IMR-90 (cell line): ENCODE results near the gene GLIPR1L2. TPM values are rescaled to one million over a fixed set of nuclear protein-coding genes. Genes with fewer than 3 reads are reported as not detected.
A peak's percentile ranks its signal among the peaks of the same experiment; 100 is the strongest.

ENCODE experiments used
- ATAC-seq: fragments of 200-7000 bp; cut with Tn5 transposase; 2 replicates; pipeline ENCODE4 v1.9.1; 2020; ENCODE audit warnings: low read depth, mild to moderate bottlenecking, moderate library complexity
- BruUV-seq: library from RNA; stranded (reverse); fragments of 400-500 nt; replicated peaks from 2 replicates; lab custom pipeline; 2021; lab: Mats Ljungman, UMichigan
- CTCF ChIA-PET: fragments of 300-600 bp; formaldehyde crosslinking; extraction: SDS; loops from one replicate; lab custom pipeline; 2021; ENCODE audit warnings: antibody characterized with exemption; lab: Yijun Ruan, JAX
- POLR2A ChIA-PET: fragments of 300-600 bp; sonication (Branson Sonifier 250); formaldehyde crosslinking; loops from one replicate; lab custom pipeline; 2022; ENCODE audit warnings: antibody characterized with exemption; ENCODE audit not compliant: unreplicated experiment; lab: Charles Lee
- DNase-seq: peaks from one replicate; pipeline ENCODE4 v3.0.0; 2013
- H2AFZ ChIP-seq: replicated peaks from 2 replicates; pipeline ENCODE3; 2013; ENCODE audit warnings: low read length, mild to moderate bottlenecking; ENCODE audit not compliant: poor library complexity
- H2AK5ac ChIP-seq: 2 replicates; pipeline ENCODE4 v1.6.1; 2013; ENCODE audit warnings: low read depth, low read length, inconsistent platforms
- H2AK9ac ChIP-seq: replicated peaks from 2 replicates; pipeline ENCODE3; 2013; ENCODE audit warnings: mild to moderate bottlenecking, low read depth, low read length, moderate library complexity; ENCODE audit not compliant: poor library complexity
- H2BK120ac ChIP-seq: 2 replicates; pipeline ENCODE4 v1.6.1; 2013; ENCODE audit warnings: low read depth, low read length, inconsistent platforms
- H2BK15ac ChIP-seq: 3 replicates; pipeline ENCODE4 v1.6.1; 2013; ENCODE audit warnings: low read depth, low read length, inconsistent platforms
- H2BK20ac ChIP-seq: 2 replicates; pipeline ENCODE4 v1.6.1; 2013; ENCODE audit warnings: low read depth, mild to moderate bottlenecking, inconsistent platforms, low read length, moderate library complexity
- H2BK5ac ChIP-seq: 2 replicates; pipeline ENCODE4 v1.6.1; 2013; ENCODE audit warnings: mild to moderate bottlenecking, low read depth, low read length, inconsistent platforms; ENCODE audit not compliant: poor library complexity, severe bottlenecking
- H3K14ac ChIP-seq: replicated peaks from 2 replicates; pipeline ENCODE4 v1.6.1; 2013; ENCODE audit warnings: low read depth, low read length, inconsistent platforms
- H3K18ac ChIP-seq: 2 replicates; pipeline ENCODE4 v1.6.1; 2013; ENCODE audit warnings: low read depth, low read length, control low read depth
- H3K23ac ChIP-seq: 2 replicates; pipeline ENCODE4 v1.6.1; 2013; ENCODE audit warnings: low read depth, low read length, inconsistent platforms
- H3K27ac ChIP-seq: 2 replicates; pipeline ENCODE4 v1.5.1; 2013; ENCODE audit warnings: mild to moderate bottlenecking, control low read depth, low read length; ENCODE audit not compliant: insufficient read depth
- H3K27me3 ChIP-seq: 2 replicates; pipeline ENCODE4 v1.6.1; 2013; ENCODE audit warnings: low read length; ENCODE audit not compliant: control insufficient read depth, insufficient read depth
- H3K36me3 ChIP-seq: 2 replicates; pipeline ENCODE4 v1.6.1; 2013; ENCODE audit warnings: low read length, mixed read lengths; ENCODE audit not compliant: control insufficient read depth, insufficient read depth
- H3K4ac ChIP-seq: 2 replicates; pipeline ENCODE4 v1.6.1; 2013; ENCODE audit warnings: low read depth, low read length, inconsistent platforms
- H3K4me1 ChIP-seq: 2 replicates; pipeline ENCODE4 v1.6.1; 2013; ENCODE audit warnings: low read length, mixed read lengths; ENCODE audit not compliant: control insufficient read depth, insufficient read depth
- H3K4me2 ChIP-seq: 2 replicates; pipeline ENCODE4 v1.6.1; 2013; ENCODE audit warnings: low read depth, mild to moderate bottlenecking, control low read depth, low read length, moderate library complexity
- H3K4me3 ChIP-seq: 2 replicates; pipeline ENCODE4 v1.5.1; 2013; ENCODE audit warnings: low read depth, mild to moderate bottlenecking, control low read depth, low read length, moderate library complexity; ENCODE audit not compliant: insufficient read depth
- H3K56ac ChIP-seq: 2 replicates; pipeline ENCODE4 v1.6.1; 2013; ENCODE audit warnings: low read length, inconsistent platforms; ENCODE audit not compliant: insufficient read depth; ENCODE audit errors: extremely low read depth
- H3K79me1 ChIP-seq, 2 experiments: 2 replicates each; pipeline ENCODE4 v1.6.1; 2013; ENCODE audit warnings: low read length in 2 of 2, inconsistent platforms in 1 of 2, low read depth in 1 of 2
- H3K9ac ChIP-seq: 2 replicates; pipeline ENCODE4 v1.6.1; 2013; ENCODE audit warnings: low read depth, low read length, control low read depth
- H3K9me1 ChIP-seq: 2 replicates; pipeline ENCODE4 v1.6.1; 2013; ENCODE audit warnings: low read length, inconsistent platforms; ENCODE audit not compliant: insufficient read depth
- H3K9me3 ChIP-seq: 2 replicates; pipeline ENCODE4 v1.6.1; 2013; ENCODE audit warnings: low read length; ENCODE audit not compliant: control insufficient read depth, insufficient read depth
- H4K20me1 ChIP-seq: 2 replicates; pipeline ENCODE4 v1.6.1; 2013; ENCODE audit warnings: low read length, inconsistent platforms; ENCODE audit not compliant: insufficient read depth
- H4K5ac ChIP-seq: 2 replicates; pipeline ENCODE4 v1.6.1; 2013; ENCODE audit warnings: mild to moderate bottlenecking, low read depth, low read length, control low read depth
- H4K8ac ChIP-seq, 2 experiments: 2 replicates each; pipeline ENCODE4 v1.6.1; 2013; ENCODE audit warnings: low read depth in 2 of 2, low read length in 2 of 2, control low read depth in 1 of 2, inconsistent platforms in 1 of 2
- H4K91ac ChIP-seq: 2 replicates; pipeline ENCODE4 v1.6.1; 2013; ENCODE audit warnings: low read depth, low read length, inconsistent platforms; ENCODE audit not compliant: insufficient read depth
- CEBPB ChIP-seq: IDR thresholded peaks from 2 replicates; pipeline ENCODE4 v1.6.1; 2012; ENCODE audit warnings: low read depth, low read length, improper control_type of control experiment
- CHD1 ChIP-seq: IDR thresholded peaks from 2 replicates; pipeline ENCODE4 v1.6.1; 2012; ENCODE audit warnings: low read depth, low read length, improper control_type of control experiment
- FOS ChIP-seq: fragments of 150-350 bp; IDR thresholded peaks from 2 replicates; pipeline ENCODE4 v1.6.1; 2016; ENCODE audit warnings: low read depth, low read length
- MAFK ChIP-seq: IDR thresholded peaks from 2 replicates; pipeline ENCODE4 v1.6.1; 2012; ENCODE audit warnings: low read depth, low read length, improper control_type of control experiment
- MAZ ChIP-seq: IDR thresholded peaks from 2 replicates; pipeline ENCODE4 v1.6.1; 2012; ENCODE audit warnings: low read depth, mild to moderate bottlenecking, low read length, improper control_type of control experiment, moderate library complexity, borderline replicate concordance
- MXI1 ChIP-seq: IDR thresholded peaks from 2 replicates; pipeline ENCODE4 v1.6.1; 2012; ENCODE audit warnings: low read depth, mild to moderate bottlenecking, low read length, moderate library complexity, borderline replicate concordance
- NFE2L2 ChIP-seq: fragments of 150-350 bp; IDR thresholded peaks from 2 replicates; pipeline ENCODE4 v1.6.1; 2016; ENCODE audit warnings: low read depth, mild to moderate bottlenecking, low read length
- POLR2A ChIP-seq: IDR thresholded peaks from 2 replicates; pipeline ENCODE4 v1.6.1; 2012; ENCODE audit warnings: mild to moderate bottlenecking, low read depth, low read length
- RAD21 ChIP-seq: IDR thresholded peaks from 2 replicates; pipeline ENCODE4 v1.6.1; 2012; ENCODE audit warnings: low read length, improper control_type of control experiment
- RCOR1 ChIP-seq: IDR thresholded peaks from 2 replicates; pipeline ENCODE4 v1.6.1; 2012; ENCODE audit warnings: mild to moderate bottlenecking, low read length, improper control_type of control experiment; ENCODE audit not compliant: insufficient replicate concordance
- RFX5 ChIP-seq: IDR thresholded peaks from 2 replicates; pipeline ENCODE4 v1.8.0; 2012; ENCODE audit warnings: low read depth, mild to moderate bottlenecking, low read length, moderate library complexity
- SMC3 ChIP-seq: fragments of 150-350 bp; IDR thresholded peaks from 2 replicates; pipeline ENCODE4 v1.6.1; 2016; ENCODE audit warnings: low read depth, mild to moderate bottlenecking, antibody characterized with exemption, low read length, moderate library complexity
- WGBS, 2 experiments: methylation state at CpG; one replicate each; pipeline versions ENCODE4 v1.1.5 to v1.1.7; 2013; ENCODE audit warnings: missing lambda C conversion rate in 2 of 2; ENCODE audit not compliant: insufficient read length in 1 of 2; ENCODE audit errors: extremely low coverage in 2 of 2; 5-methylcytosine and 5-hydroxymethylcytosine counted together
- dilution Hi-C: fragments of 300-500 bp; cut with HindIII; formaldehyde crosslinking; loops from one replicate; pipeline ENCODE4 v1.14.3; 2018; ENCODE audit warnings: low sequenced_read_pairs; ENCODE audit not compliant: unreplicated experiment
- in situ Hi-C: fragments of 300-500 bp; cut with MboI; formaldehyde crosslinking; loops from 3 replicates; pipeline ENCODE4 v1.14.3; 2019; ENCODE audit warnings: low sequenced_read_pairs, inconsistent platforms, mixed read lengths
- intact Hi-C: fragments of 100-400 bp; cut with micrococcal nuclease; formaldehyde crosslinking; loops from 2 replicates; pipeline ENCODE4 v1.10.0; 2022
- polyA plus RNA-seq, 3 experiments: library from polyadenylated mRNA; depleted of rRNA; stranded (reverse); fragments of >200 nt; gene quantifications; 2 replicates each; pipeline ENCODE4 v1.2.3, GENCODE V29; 2012; ENCODE audit warnings: low replicate concordance in 1 of 3
- total RNA-seq: library from RNA; depleted of rRNA; stranded (reverse); fragments of >200 nt; gene quantifications from 2 replicates; pipeline ENCODE4 v1.2.3, GENCODE V29; 2012
- TF ChIP-seq, protein P1 (sequence below): fragments of 150-350 bp; IDR thresholded peaks from 2 replicates; pipeline ENCODE4 v1.6.1; 2017; ENCODE audit warnings: mild to moderate bottlenecking, antibody characterized with exemption, low read length, low read depth
- TF ChIP-seq, protein P2 (sequence below): fragments of 150-350 bp; IDR thresholded peaks from 2 replicates; pipeline ENCODE4 v1.6.1; 2016; ENCODE audit warnings: low read depth, mild to moderate bottlenecking, low read length, moderate library complexity, borderline replicate concordance

GLIPR1L2 gene
- total and polyA plus RNA-seq, 2 of the 4 experiments (the other 2 are of a cell fraction) = 0.07 TPM; not detected in 1

DNA sequence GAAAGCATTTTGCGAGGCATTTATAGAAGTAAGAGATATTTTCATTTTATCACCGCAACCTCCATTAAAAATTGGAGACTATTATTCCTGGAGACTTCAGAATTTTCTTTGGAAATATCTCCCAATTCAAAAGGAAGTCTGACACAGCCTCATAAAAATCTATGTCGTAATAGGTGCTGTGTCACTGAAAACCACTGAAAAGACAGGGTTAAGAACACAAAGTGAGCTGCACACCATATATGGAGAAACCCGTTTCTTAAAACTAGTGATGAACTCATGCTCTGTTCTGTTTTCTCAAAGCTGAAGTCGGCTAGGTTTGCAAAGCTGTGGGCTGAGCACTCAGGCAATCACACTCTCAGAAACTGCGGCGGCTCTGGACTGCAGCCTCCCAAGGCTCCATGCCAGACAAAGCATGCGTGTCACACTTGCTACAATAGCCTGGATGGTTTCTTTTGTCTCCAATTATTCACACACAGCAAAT lies 89.6 kb downstream of the GLIPR1L2 start, which contains the start of gene GLIPR1:
TSS of gene GLIPR1 (plus strand) at position 287 of the 481 bp plus-strand sequence. CDS start at position 413, 126 bp downstream.
- Histone ChIP-seq H2AFZ (peak within 1 kb of the TSS; percentile 55), H2BK15ac (peak within 1 kb of the TSS; percentile 84), H4K20me1 (no peaks in the 10 kb centered on the region), H3K4me2 (peak within 1 kb of the TSS; percentile 98), H3K9ac (peak within 1 kb of the TSS; percentile 70), H4K91ac (peak within 1 kb of the TSS; percentile 82), H3K9me1 (no peaks in the 10 kb centered on the region), H3K23ac (peak within 1 kb of the TSS; percentile 71), H3K27me3 (no peaks in the 10 kb centered on the region), H3K4ac (peak within 1 kb of the TSS; percentile 88), H3K9me3 (no peaks in the 10 kb centered on the region), H3K14ac (peak within 1 kb of the TSS; percentile 77), H2BK5ac (peak within 1 kb of the TSS; percentile 97), H4K5ac (peak within 1 kb of the TSS; percentile 89), H3K18ac (peak within 1 kb of the TSS; percentile 96), H2BK120ac (peak within 1 kb of the TSS; percentile 92), H3K36me3 (peaks cover 3% of the 10 kb centered on the region; the same call in 1 of the 2 replicates), H2AK9ac (peak within 1 kb of the TSS; percentile 75), H3K56ac (peak within 1 kb of the TSS; percentile 87), H4K8ac (peak within 1 kb of the TSS; percentile 76 to 93), H3K79me1 (peaks cover 9 to 18% of the 10 kb centered on the region in 2 experiments; a peak in 3 of 4 replicates), H2BK20ac (peak within 1 kb of the TSS; percentile 96), H3K27ac (peak within 1 kb of the TSS; percentile 94), H3K4me1 (peaks cover 15% of the 10 kb centered on the region), H3K4me3 (peak within 1 kb of the TSS; percentile 66), H2AK5ac (peak within 1 kb of the TSS; percentile 81)
- 3% methylated on average over 4 of the region's 8 CpGs; no CpG with 5 or more reads in 1 of the 2 experiments for WGBS, 2 experiments
- ChIA-PET POLR2A (interaction anchor here (0.7 to 0.8 kb wide), 2 partner anchors 88 to 717 kb away, joined by 3 to 5 read pairs; no protein-coding TSS in a partner anchor), CTCF (interaction anchor here (1.0 to 1.5 kb wide), 2 partner anchors 10 to 44 kb away, joined by 3 to 4 read pairs; no protein-coding TSS in a partner anchor)
- intact Hi-C loops (loop anchor here (1.0 to 10.0 kb wide), 7 partner anchors 36 to 946 kb away; partner anchors contain the start of genes ATXN7L3B, CAPS2, GLIPR1L1 and GLIPR1L2), in situ Hi-C loops (loop anchor here (10.0 kb wide), 1 partner anchor 96 kb away; no protein-coding TSS in a partner anchor), dilution Hi-C loops (no loop called here)
- no TSS peak for BruUV-seq
- peak; percentile 99 for DNase-seq
- peak; percentile 91 for ATAC-seq
- TF ChIP-seq RFX5 (no peak), CHD1 (0 out of 2 replicates have a peak, but pooled peaks have one; percentile 76), MAZ (peak; percentile 47; the same call in 1 of the 2 replicates), FOS (0 out of 2 replicates have a peak, but pooled peaks have one; percentile 42), POLR2A (peak; percentile 98), MXI1 (peak; percentile 83), MAFK (peak; percentile 28), RCOR1 (no peak), RAD21 (peak; percentile 24; the same call in 1 of the 2 replicates), SMC3 (no peak), CEBPB (peak; percentile 97), NFE2L2 (peak; percentile 66; the same call in 1 of the 2 replicates)
- TF ChIP-seq, protein P1, sequence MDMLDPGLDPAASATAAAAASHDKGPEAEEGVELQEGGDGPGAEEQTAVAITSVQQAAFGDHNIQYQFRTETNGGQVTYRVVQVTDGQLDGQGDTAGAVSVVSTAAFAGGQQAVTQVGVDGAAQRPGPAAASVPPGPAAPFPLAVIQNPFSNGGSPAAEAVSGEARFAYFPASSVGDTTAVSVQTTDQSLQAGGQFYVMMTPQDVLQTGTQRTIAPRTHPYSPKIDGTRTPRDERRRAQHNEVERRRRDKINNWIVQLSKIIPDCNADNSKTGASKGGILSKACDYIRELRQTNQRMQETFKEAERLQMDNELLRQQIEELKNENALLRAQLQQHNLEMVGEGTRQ = no peak
- TF ChIP-seq, protein P2, sequence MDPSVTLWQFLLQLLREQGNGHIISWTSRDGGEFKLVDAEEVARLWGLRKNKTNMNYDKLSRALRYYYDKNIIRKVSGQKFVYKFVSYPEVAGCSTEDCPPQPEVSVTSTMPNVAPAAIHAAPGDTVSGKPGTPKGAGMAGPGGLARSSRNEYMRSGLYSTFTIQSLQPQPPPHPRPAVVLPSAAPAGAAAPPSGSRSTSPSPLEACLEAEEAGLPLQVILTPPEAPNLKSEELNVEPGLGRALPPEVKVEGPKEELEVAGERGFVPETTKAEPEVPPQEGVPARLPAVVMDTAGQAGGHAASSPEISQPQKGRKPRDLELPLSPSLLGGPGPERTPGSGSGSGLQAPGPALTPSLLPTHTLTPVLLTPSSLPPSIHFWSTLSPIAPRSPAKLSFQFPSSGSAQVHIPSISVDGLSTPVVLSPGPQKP = no peak
